Measurements from ENCODE around the gene KCNN2.

The KCNN2 gene

GRCh38 chr5:114361724-114362196 lies at the start of gene KCNN2:
Gene KCNN2 (plus strand): TSS chr5:114362070. CDS start chr5:114362140, 70 bp downstream.
- Mint-ChIP-seq H3K36me3 (ENCODE audit: low read depth) (no peaks in the 10 kb centered on the region), H3K4me3 (peak within 1 kb of the TSS; percentile 13), H3K27me3 (peaks cover 52% of the 10 kb centered on the region), H3K27ac (no peak within 1 kb of the TSS), H3K4me1 (ENCODE audit: low read depth) (peaks cover 4% of the 10 kb centered on the region), H3K9me3 (no peaks in the 10 kb centered on the region)

GRCh38 chr5:114312658-114313057 lies 49.2 kb upstream of the KCNN2 start:
- H3K36me3 Mint-ChIP-seq (ENCODE audit: low read depth): no peaks in the 10 kb centered on the region
- H3K4me3 Mint-ChIP-seq: no peak overlapping the region
- no peaks in the 10 kb centered on the region for H3K4me1 Mint-ChIP-seq (ENCODE audit: low read depth)
- H3K27ac Mint-ChIP-seq: no peak overlapping the region
- no peaks in the 10 kb centered on the region for H3K27me3 Mint-ChIP-seq
- H3K9me3 Mint-ChIP-seq: no peaks in the 10 kb centered on the region

DNA sequence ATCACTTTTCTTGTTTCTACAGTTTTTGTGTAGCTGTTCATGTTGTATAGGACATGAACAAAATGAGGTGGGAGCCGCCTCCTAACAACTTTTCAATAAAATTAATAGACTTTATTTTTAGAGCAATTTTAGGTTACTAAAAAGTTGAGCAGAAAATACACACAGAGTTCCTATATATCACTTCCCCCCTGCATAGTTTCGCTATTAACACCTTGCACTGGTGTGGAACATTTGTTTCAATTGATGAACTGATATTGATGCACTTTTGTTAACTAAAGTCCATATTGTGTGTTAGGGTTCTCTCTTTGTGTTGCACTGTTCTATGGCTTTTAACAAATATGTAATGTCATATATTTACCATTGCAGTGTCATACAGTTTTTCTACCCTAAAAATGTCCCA lies 47.8 kb upstream of the KCNN2 start:
- no peak overlapping the region for H3K27ac Mint-ChIP-seq

DNA sequence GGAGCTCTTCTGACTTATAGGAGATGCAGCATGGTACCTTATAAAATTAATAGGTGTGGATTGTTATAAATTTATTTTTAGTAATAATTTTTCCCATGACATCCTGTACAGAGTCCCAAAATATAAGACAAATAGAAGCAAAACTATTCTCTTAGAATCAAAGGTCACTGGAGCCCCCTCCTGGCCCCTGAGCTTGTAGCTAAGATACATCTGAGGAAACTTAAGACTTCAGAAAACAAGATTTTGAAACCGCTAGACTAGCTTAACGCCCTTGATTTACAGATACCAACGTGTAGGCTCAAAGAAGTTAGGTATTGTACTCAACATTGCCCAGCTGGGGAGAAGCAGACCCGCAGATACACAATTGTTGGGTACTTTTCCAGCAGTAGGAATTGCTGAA lies 45.7 kb upstream of the KCNN2 start:
- no peak overlapping the region for H3K4me3 Mint-ChIP-seq
- H3K27me3 Mint-ChIP-seq: no peaks in the 10 kb centered on the region
- no peaks in the 10 kb centered on the region for H3K4me1 Mint-ChIP-seq (ENCODE audit: low read depth)
- H3K27ac Mint-ChIP-seq: no peak overlapping the region
- H3K9me3 Mint-ChIP-seq: peaks cover 2% of the 10 kb centered on the region
- H3K36me3 Mint-ChIP-seq (ENCODE audit: low read depth): no peaks in the 10 kb centered on the region

More for the DNA sequence above, 47.8 kb upstream of the KCNN2 start:
- H3K36me3 Mint-ChIP-seq (ENCODE audit: low read depth): no peaks in the 10 kb centered on the region
- H3K4me3 Mint-ChIP-seq: no peak overlapping the region
- H3K4me1 Mint-ChIP-seq (ENCODE audit: low read depth): no peaks in the 10 kb centered on the region
- H3K9me3 Mint-ChIP-seq: no peaks in the 10 kb centered on the region
- no peaks in the 10 kb centered on the region for H3K27me3 Mint-ChIP-seq

DNA sequence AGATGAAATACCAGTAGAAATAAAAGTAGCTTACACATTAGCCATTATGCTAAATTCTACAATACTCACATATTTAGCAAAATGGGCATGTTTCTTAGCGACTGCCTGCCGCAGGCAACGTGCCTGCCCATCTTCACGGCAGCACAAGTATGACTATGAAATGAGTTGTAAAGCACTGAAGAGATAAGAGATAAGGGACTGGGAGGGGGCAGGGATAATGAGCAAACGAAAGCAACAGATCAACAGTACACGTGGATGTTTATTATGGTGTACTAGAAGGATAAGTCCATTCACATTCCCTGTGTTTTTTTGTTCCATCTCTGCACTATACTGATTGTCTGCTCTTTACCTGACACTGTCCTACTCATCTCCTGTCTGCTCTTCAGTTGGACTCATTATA lies 44.1 kb upstream of the KCNN2 start:
- H3K9me3 Mint-ChIP-seq: peaks cover 3% of the 10 kb centered on the region
- no peaks in the 10 kb centered on the region for H3K4me1 Mint-ChIP-seq (ENCODE audit: low read depth)
- H3K27me3 Mint-ChIP-seq: no peaks in the 10 kb centered on the region
- no peak overlapping the region for H3K27ac Mint-ChIP-seq
- H3K4me3 Mint-ChIP-seq: no peak overlapping the region
- no peaks in the 10 kb centered on the region for H3K36me3 Mint-ChIP-seq (ENCODE audit: low read depth)

- no peak overlapping the region for H3K4me3 Mint-ChIP-seq
- H3K4me1 Mint-ChIP-seq (ENCODE audit: low read depth): no peaks in the 10 kb centered on the region
- H3K9me3 Mint-ChIP-seq: peaks cover 3% of the 10 kb centered on the region
- no peaks in the 10 kb centered on the region for H3K36me3 Mint-ChIP-seq (ENCODE audit: low read depth)
- H3K27ac Mint-ChIP-seq: no peak overlapping the region
- no peaks in the 10 kb centered on the region for H3K27me3 Mint-ChIP-seq
Measured at GRCh38 chr5:114319236-114319635, 42.6 kb upstream of the KCNN2 start.

DNA sequence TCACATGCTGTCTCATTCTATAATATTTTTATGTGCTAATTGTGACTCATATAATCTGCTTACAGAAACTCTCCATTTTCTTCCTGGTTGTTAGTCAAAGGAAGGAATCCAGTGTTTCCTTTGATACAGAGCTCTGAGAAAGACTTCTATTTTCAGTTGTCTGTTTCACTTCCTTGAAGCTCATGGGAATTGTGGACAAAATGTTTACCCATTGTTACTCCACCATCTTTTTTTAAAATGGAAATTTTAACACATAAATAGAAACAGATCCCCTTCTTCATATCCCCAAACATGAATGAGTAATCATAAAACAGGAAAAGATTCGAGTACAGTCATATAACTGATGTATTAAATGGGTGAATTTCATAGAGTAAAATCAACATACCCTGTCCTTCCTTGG lies 42.0 kb upstream of the KCNN2 start:
- Mint-ChIP-seq H3K4me1 (ENCODE audit: low read depth) (no peaks in the 10 kb centered on the region), H3K27ac (no peak overlapping the region), H3K27me3 (no peaks in the 10 kb centered on the region), H3K4me3 (no peak overlapping the region), H3K9me3 (peaks cover 3% of the 10 kb centered on the region), H3K36me3 (ENCODE audit: low read depth) (no peaks in the 10 kb centered on the region)

- H3K27ac Mint-ChIP-seq: no peak overlapping the region
- H3K9me3 Mint-ChIP-seq: peaks cover 3% of the 10 kb centered on the region
- no peaks in the 10 kb centered on the region for H3K4me1 Mint-ChIP-seq (ENCODE audit: low read depth)
- H3K27me3 Mint-ChIP-seq: no peaks in the 10 kb centered on the region
- H3K36me3 Mint-ChIP-seq (ENCODE audit: low read depth): no peaks in the 10 kb centered on the region
- H3K4me3 Mint-ChIP-seq: no peak overlapping the region
Measured at GRCh38 chr5:114324282-114324681, 37.6 kb upstream of the KCNN2 start.

GRCh38 chr5:114325541-114325940 lies 36.3 kb upstream of the KCNN2 start:
- Mint-ChIP-seq H3K4me3 (no peak overlapping the region), H3K9me3 (peaks cover 3% of the 10 kb centered on the region), H3K4me1 (ENCODE audit: low read depth) (no peaks in the 10 kb centered on the region), H3K27ac (no peak overlapping the region), H3K36me3 (ENCODE audit: low read depth) (no peaks in the 10 kb centered on the region), H3K27me3 (no peaks in the 10 kb centered on the region)

DNA sequence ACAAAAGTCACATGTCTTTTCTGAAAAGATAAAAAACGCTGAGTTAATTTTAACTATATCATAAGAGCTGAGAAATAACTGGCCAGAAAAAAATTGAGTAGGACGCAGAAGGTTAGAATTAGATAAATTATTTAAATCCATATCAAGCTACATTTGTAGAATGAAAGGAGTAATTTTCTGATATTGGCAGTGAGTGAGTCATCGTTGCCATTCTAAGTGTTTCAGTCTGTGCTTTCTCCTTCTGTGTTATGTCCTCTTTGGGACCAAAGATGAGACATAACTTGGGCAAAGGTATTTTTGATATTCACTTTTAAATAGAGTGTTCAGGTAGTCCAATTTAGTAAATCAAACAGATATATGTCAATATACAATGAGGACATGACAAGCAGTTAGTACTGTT lies 34.4 kb upstream of the KCNN2 start:
- H3K4me3 Mint-ChIP-seq: no peak overlapping the region
- no peaks in the 10 kb centered on the region for H3K9me3 Mint-ChIP-seq
- no peak overlapping the region for H3K27ac Mint-ChIP-seq
- no peaks in the 10 kb centered on the region for H3K27me3 Mint-ChIP-seq
- no peaks in the 10 kb centered on the region for H3K4me1 Mint-ChIP-seq (ENCODE audit: low read depth)
- H3K36me3 Mint-ChIP-seq (ENCODE audit: low read depth): no peaks in the 10 kb centered on the region

DNA sequence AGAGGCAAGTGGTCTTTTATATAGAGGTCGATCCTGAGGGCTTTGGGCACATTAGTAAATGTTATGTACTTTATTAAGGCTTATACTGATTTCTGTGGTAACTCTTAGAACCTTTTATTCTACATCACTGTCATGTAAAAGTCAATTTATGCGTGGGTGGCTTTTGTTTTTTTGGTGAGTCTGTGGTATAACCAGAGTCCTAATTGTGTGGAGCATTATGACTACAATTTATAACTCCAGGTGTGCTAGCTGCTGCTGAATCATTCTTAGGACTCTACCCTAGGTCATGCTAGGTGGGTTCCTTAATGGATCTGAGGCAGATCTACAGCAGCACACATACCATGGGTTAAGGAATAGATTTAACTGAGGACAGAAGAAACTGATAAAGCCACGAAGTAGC lies 33.9 kb upstream of the KCNN2 start:
- Mint-ChIP-seq H3K27ac (no peak overlapping the region), H3K4me3 (no peak overlapping the region), H3K27me3 (no peaks in the 10 kb centered on the region), H3K9me3 (no peaks in the 10 kb centered on the region), H3K36me3 (ENCODE audit: low read depth) (no peaks in the 10 kb centered on the region), H3K4me1 (ENCODE audit: low read depth) (no peaks in the 10 kb centered on the region)

DNA sequence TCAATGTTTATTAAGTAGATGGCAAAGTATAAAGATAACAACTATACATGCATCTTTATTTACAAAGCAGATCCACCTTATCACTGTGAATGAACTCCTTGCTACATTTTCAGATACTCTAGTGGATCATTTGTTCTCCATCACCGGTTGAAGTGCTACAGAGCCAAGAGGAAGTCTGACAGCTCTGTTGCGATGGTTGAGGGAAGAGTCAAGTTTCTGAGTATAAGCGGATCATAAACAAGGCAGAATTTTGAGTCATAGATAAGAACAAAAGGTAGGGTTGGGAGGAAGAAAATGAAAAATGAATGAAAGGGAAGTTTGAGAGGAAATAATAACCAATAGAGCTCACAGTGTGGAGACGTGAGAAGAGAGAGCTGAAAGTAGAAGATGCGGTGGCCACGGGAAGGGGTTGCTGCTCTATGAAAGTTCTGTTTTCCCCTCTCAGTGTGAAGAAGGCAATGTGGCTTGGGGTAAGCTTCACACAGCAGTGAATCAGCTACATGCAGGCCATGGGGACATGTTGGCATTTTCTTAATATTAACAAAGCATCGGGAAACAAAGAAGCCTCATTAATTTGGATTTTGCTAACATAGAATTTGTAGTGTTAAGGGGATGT lies 30.8 kb upstream of the KCNN2 start:
- H3K36me3 Mint-ChIP-seq (ENCODE audit: low read depth): no peaks in the 10 kb centered on the region
- H3K9me3 Mint-ChIP-seq: no peaks in the 10 kb centered on the region
- no peaks in the 10 kb centered on the region for H3K27me3 Mint-ChIP-seq
- no peak overlapping the region for H3K4me3 Mint-ChIP-seq
- no peak overlapping the region for H3K27ac Mint-ChIP-seq
- H3K4me1 Mint-ChIP-seq (ENCODE audit: low read depth): no peaks in the 10 kb centered on the region

DNA sequence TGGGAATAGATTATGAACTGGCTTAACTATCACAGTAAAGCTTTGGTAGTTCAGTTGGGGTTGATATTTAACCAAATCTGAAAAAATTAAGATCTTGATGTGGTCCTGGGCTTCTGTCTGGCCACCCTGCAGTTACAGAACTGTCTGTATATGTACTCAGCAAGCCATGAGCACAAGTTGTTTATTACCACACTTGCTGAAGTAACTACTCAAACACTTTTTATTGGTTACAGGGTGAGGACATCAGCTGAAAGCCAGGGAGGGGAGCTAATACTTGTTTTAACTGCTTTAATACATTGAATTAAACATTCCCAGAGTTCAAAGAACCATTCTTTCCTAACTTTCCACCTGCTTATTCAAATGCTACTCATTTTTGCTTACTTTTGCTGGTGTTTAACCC lies 29.4 kb upstream of the KCNN2 start:
- no peaks in the 10 kb centered on the region for H3K27me3 Mint-ChIP-seq
- no peaks in the 10 kb centered on the region for H3K4me1 Mint-ChIP-seq (ENCODE audit: low read depth)
- no peaks in the 10 kb centered on the region for H3K9me3 Mint-ChIP-seq
- H3K27ac Mint-ChIP-seq: no peak overlapping the region
- H3K36me3 Mint-ChIP-seq (ENCODE audit: low read depth): no peaks in the 10 kb centered on the region
- no peak overlapping the region for H3K4me3 Mint-ChIP-seq

GRCh38 chr5:114332925-114333324 lies 28.9 kb upstream of the KCNN2 start:
- no peak overlapping the region for H3K27ac Mint-ChIP-seq
- no peak overlapping the region for H3K4me3 Mint-ChIP-seq
- H3K36me3 Mint-ChIP-seq (ENCODE audit: low read depth): no peaks in the 10 kb centered on the region
- no peaks in the 10 kb centered on the region for H3K27me3 Mint-ChIP-seq
- no peaks in the 10 kb centered on the region for H3K4me1 Mint-ChIP-seq (ENCODE audit: low read depth)
- H3K9me3 Mint-ChIP-seq: no peaks in the 10 kb centered on the region

- Mint-ChIP-seq H3K36me3 (ENCODE audit: low read depth) (no peaks in the 10 kb centered on the region), H3K27me3 (no peaks in the 10 kb centered on the region), H3K4me1 (ENCODE audit: low read depth) (no peaks in the 10 kb centered on the region), H3K4me3 (no peak overlapping the region), H3K27ac (no peak overlapping the region), H3K9me3 (no peaks in the 10 kb centered on the region)
Measured at GRCh38 chr5:114335391-114335790, 26.5 kb upstream of the KCNN2 start.

DNA sequence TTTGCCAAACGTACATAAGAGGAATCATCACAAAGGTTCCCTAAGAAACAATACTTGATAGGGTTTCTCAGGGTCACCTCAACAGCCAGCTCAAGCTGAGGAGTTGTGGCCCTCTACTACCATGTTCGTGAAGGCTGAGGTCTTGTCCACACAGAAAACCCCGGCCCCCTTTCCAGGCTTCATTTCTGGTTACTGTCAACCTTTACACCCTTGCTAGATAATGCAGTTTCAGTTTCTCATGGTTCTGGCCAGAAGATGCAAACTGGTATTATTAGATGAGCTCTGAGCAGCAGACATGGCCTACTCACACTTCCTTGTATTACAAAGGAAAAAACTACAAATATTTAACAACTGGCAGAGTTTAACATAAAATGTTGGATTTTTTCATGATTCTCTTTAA lies 22.8 kb upstream of the KCNN2 start:
- no peaks in the 10 kb centered on the region for H3K4me1 Mint-ChIP-seq (ENCODE audit: low read depth)
- H3K27ac Mint-ChIP-seq: no peak overlapping the region
- H3K27me3 Mint-ChIP-seq: no peaks in the 10 kb centered on the region
- H3K9me3 Mint-ChIP-seq: no peaks in the 10 kb centered on the region
- H3K4me3 Mint-ChIP-seq: no peak overlapping the region
- H3K36me3 Mint-ChIP-seq (ENCODE audit: low read depth): no peaks in the 10 kb centered on the region

Measured in stimulated activated naive CD8-positive, alpha-beta T cell treated with anti-CD3 and anti-CD28 coated beads, Interleukin-15, Interleukin-2, amounts not matched to agents 100 ng/mL and 50 ng/mL, for 24 hours (primary cell).